Lung (tissue), 12 donors: Measurements from ENCODE around the gene POU2F1. TPM values are rescaled to one million over a fixed set of nuclear protein-coding genes. Genes with fewer than 3 reads are reported as not detected.

Experiments used
- ATAC-seq: fragments of 200-7000 bp; cut with Tn5 transposase; one replicate; pipeline ENCODE4 v1.9.1; 2020; ENCODE audit warnings: moderate number of reproducible peaks; ENCODE audit not compliant: insufficient read depth, low FRiP score
- DNase-seq, 3 donors: peaks; one replicate each; pipeline ENCODE4 v3.0.0-alpha.2; 2013 to 2017
- H3K27ac ChIP-seq, 2 donors: one replicate each; pipeline ENCODE4 v1.5.1; 2013; ENCODE audit warnings: mild to moderate bottlenecking in 2 of 2, moderate library complexity in 2 of 2, control low read depth in 1 of 2, inconsistent platforms in 1 of 2, low read depth in 1 of 2, low read length in 1 of 2
- H3K27me3 ChIP-seq, 3 donors: one replicate each; pipeline ENCODE4 v1.5.1; 2013; ENCODE audit warnings: low read length in 2 of 3; ENCODE audit not compliant: control insufficient read depth in 3 of 3, insufficient read depth in 3 of 3
- H3K36me3 ChIP-seq, 4 donors: one replicate each; pipeline ENCODE4 v1.5.1; 2013; ENCODE audit warnings: low read length in 4 of 4, mild to moderate bottlenecking in 1 of 4, moderate library complexity in 1 of 4; ENCODE audit not compliant: control insufficient read depth in 4 of 4, insufficient read depth in 4 of 4
- H3K4me1 ChIP-seq, 5 donors: one replicate each; pipeline ENCODE4 v1.5.1; 2013; ENCODE audit warnings: low read length in 5 of 5, mild to moderate bottlenecking in 2 of 5, moderate library complexity in 1 of 5; ENCODE audit not compliant: control insufficient read depth in 5 of 5, insufficient read depth in 5 of 5
- H3K4me3 ChIP-seq: one replicate; pipeline ENCODE4 v1.5.1; 2013; ENCODE audit warnings: mild to moderate bottlenecking, control low read depth, moderate library complexity
- H3K9ac ChIP-seq, 2 donors: one replicate each; pipeline ENCODE4 v1.5.1; 2013; ENCODE audit warnings: low read length in 2 of 2, control low read depth in 1 of 2; ENCODE audit not compliant: insufficient read depth in 1 of 2
- H3K9me3 ChIP-seq, 4 donors: one replicate each; pipeline ENCODE4 v1.5.1; 2013; ENCODE audit warnings: low read length in 3 of 4, mild to moderate bottlenecking in 1 of 4, moderate library complexity in 1 of 4; ENCODE audit not compliant: control insufficient read depth in 4 of 4, insufficient read depth in 3 of 4
- WGBS, 2 donors: extraction: QIAGEN DNeasy Blood & Tissue Kit; methylation state at CpG; one replicate each; pipeline ENCODE4 v1.1.7; 2013; 5-methylcytosine and 5-hydroxymethylcytosine counted together
- polyA plus RNA-seq, 2 donors: library from polyadenylated mRNA; stranded (reverse); fragments of 200-250 nt; gene quantifications; one replicate each; pipeline ENCODE4 v1.2.1, GENCODE V29; 2013
- total RNA-seq, 2 donors: library from RNA; depleted of rRNA in 1 of 2; stranded (reverse); fragments of >200 nt in 1 of 2; gene quantifications; one replicate each; pipeline ENCODE4 v1.2.1, GENCODE V29; 2014 to 2021
- TF ChIP-seq, protein P1 (sequence below): IDR thresholded peaks from 2 replicates; pipeline ENCODE4 v1.5.1; 2012; ENCODE audit warnings: mild to moderate bottlenecking; ENCODE audit errors: control extremely low read depth, extremely low read depth
- donor health status: control.
- donor health status: control.
- donor health status: Bipolar disorder and iron deficiency.
- donor health status: healthy.
- donor health status: DM: yes; HTN: yes; CAD: no.

The POU2F1 gene
- total and polyA plus RNA-seq, 4 donors = 2.0 to 34.4 (median 8.7) TPM

DNA sequence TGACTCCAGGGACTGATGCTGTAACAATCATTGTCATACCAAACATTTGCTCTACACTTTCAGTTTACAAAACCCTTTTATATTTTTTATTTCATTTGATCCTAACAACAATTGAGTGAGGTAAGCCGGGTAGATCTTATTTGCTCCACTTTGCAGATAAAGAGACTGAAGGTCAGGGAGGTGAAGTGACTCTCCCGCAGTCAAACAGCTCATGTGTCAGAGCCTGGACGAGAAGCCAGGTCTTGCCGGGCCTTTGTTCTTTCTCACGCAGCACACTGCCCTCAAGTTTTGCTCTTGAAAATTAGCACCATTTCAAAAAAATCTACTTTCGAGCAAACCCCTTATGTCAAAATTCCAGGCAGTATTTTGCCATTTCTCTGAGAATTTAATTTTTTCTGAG lies 232.4 kb downstream of the POU2F1 start:
- TF ChIP-seq, protein P1, sequence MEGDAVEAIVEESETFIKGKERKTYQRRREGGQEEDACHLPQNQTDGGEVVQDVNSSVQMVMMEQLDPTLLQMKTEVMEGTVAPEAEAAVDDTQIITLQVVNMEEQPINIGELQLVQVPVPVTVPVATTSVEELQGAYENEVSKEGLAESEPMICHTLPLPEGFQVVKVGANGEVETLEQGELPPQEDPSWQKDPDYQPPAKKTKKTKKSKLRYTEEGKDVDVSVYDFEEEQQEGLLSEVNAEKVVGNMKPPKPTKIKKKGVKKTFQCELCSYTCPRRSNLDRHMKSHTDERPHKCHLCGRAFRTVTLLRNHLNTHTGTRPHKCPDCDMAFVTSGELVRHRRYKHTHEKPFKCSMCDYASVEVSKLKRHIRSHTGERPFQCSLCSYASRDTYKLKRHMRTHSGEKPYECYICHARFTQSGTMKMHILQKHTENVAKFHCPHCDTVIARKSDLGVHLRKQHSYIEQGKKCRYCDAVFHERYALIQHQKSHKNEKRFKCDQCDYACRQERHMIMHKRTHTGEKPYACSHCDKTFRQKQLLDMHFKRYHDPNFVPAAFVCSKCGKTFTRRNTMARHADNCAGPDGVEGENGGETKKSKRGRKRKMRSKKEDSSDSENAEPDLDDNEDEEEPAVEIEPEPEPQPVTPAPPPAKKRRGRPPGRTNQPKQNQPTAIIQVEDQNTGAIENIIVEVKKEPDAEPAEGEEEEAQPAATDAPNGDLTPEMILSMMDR = no peak
- no peak for ATAC-seq
- H3K9me3 ChIP-seq = no peaks in the 10 kb centered on the region
- no peaks in the 10 kb centered on the region for H3K36me3 ChIP-seq
- no peak overlapping the region for H3K27ac ChIP-seq
- no peak overlapping the region for H3K9ac ChIP-seq
- WGBS, 2 donors = 71 to 82% methylated on average over 6 of the region's 6 CpGs
- H3K4me3 ChIP-seq = no peak overlapping the region
- no peak for DNase-seq
- H3K27me3 ChIP-seq = peaks cover 0 to 21% (median 17%) of the 10 kb centered on the region in 3 donors
- H3K4me1 ChIP-seq = peaks cover 0 to 2% (median 0%) of the 10 kb centered on the region in 5 donors

DNA sequence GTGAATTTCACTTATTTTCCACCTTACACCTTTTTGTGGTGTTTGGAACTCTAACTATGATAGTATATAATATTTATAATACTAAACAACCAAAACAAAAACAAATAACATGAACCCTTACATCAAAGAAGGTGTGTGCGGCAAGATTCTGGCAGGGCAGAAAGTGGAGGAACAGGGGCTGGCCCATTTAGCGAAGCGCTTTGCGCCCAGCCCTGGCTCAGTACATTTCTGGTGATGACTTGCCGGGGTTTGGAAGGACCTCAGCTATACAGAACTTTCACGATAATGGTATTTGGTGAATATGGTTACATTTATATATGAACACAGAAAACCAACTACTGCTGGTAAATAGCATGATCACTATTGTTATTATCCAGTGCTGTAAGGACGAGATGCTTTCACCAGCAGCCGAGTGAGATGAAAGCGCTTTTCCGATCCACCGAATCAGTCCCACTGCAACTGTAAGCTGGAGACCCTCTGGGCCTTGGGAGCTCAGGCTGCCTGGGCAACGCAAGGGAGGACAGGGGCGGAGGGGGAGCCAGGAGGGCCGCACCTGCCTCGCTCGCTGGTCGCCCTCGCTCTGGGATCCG lies 233.7 kb downstream of the POU2F1 start:
- Histone ChIP-seq H3K36me3 (no peaks in the 10 kb centered on the region), H3K4me3 (peak overlapping the region; percentile 85), H3K9me3 (no peaks in the 10 kb centered on the region), H3K4me1 (peaks cover 0 to 2% (median 0%) of the 10 kb centered on the region in 5 donors), H3K9ac (peak overlapping the region in 1 of 2 donors; percentile 13), H3K27ac (peak overlapping the region in 1 of 2 donors; percentile 92), H3K27me3 (peaks cover 0 to 21% (median 17%) of the 10 kb centered on the region in 3 donors)
- ATAC-seq (no peak), DNase-seq (peak in 1 of 3 donors; percentile 12)
- 27 to 28% methylated on average over 18 to 19 of the region's 19 CpGs for WGBS, 2 donors
- TF ChIP-seq, protein P1 = no peak

DNA sequence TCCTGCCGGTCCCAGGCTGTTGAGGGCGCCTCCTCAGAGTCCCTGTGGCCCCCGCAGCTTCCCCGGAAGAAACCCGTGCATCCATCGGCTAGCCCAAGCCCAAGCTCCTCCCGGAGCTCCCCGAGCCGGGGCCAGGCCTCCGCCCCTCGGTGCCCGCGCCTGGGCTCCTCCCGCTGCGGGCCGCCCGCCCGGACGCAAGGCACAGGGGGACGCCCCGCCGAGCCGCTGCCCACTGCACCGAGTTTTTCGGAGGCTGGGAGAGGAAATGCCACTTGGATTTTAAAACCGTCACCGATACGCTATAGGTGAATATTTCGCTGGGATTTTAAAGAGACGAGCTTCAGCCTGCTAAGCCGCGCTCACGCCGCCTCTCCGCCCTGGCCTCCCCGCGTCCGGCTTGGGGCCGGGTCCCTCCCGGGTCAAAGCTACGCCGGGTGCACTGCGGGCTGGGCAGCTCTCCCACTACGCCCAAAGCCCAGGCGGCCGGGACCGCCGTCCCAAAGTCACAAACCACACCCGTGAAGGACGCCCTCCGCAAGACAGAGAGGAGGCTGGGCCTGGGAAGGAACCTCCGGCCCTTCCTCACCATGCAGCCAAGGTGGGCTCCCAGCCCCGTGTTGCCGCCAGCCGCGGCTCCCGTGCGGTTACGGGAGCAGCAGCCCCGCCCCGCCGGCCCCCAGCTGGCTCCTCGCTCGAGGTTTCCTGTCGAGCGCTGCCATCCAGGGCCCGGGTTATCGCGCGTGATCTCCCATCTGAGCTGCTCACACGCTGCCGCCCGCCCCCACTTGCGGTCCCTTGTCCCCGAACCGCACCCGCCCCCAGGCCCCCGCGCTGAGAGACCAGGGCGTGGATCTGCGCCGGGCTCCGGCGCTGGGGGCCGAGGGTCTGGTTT lies 234.5 kb downstream of the POU2F1 start:
- TF ChIP-seq, protein P1 = no peak
- Histone ChIP-seq H3K27me3 (peaks cover 0 to 21% (median 17%) of the 10 kb centered on the region in 3 donors), H3K9ac (peak overlapping the region in 1 of 2 donors; percentile 38), H3K4me3 (peak overlapping the region; percentile 85), H3K36me3 (no peaks in the 10 kb centered on the region), H3K27ac (peak overlapping the region; percentile 39 to 92), H3K9me3 (no peaks in the 10 kb centered on the region), H3K4me1 (peaks cover 0 to 2% (median 0%) of the 10 kb centered on the region in 5 donors)
- WGBS, 2 donors = 0% methylated on average over 80 to 85 of the region's 85 CpGs
- peak; percentile 74 for ATAC-seq
- peak; percentile 32 to 49 (median 44) for DNase-seq
